Endodermal cell (in vitro differentiated cells): Measurements from ENCODE around the gene SERPINA5. TPM values are rescaled to one million over a fixed set of nuclear protein-coding genes. Genes with fewer than 3 reads are reported as not detected.

Source experiments
- DNase-seq: peaks from one replicate; pipeline ENCODE4 v3.0.0-alpha.2; 2017
- H3K27ac ChIP-seq: 2 replicates; pipeline ENCODE4 v1.5.1; 2013; ENCODE audit warnings: mild to moderate bottlenecking, low read depth, low read length, moderate library complexity
- H3K27me3 ChIP-seq: 2 replicates; pipeline ENCODE4 v1.6.1; 2013; ENCODE audit warnings: mild to moderate bottlenecking, low read length, moderate library complexity; ENCODE audit not compliant: insufficient read depth, control insufficient read depth, poor library complexity, severe bottlenecking
- H3K36me3 ChIP-seq: 2 replicates; pipeline ENCODE4 v1.7.0; 2013; ENCODE audit warnings: mild to moderate bottlenecking, low read length, moderate library complexity; ENCODE audit not compliant: control insufficient read depth, insufficient read depth
- H3K4me1 ChIP-seq: one replicate; pipeline ENCODE4 v1.7.0; 2013; ENCODE audit warnings: low read length; ENCODE audit not compliant: control insufficient read depth, insufficient read depth
- H3K4me3 ChIP-seq: 2 replicates; pipeline ENCODE4 v1.5.1; 2013; ENCODE audit warnings: mild to moderate bottlenecking, low read length, moderate library complexity
- H3K9ac ChIP-seq: 2 replicates; pipeline ENCODE4 v1.6.1; 2013; ENCODE audit warnings: mild to moderate bottlenecking, low read length, moderate library complexity; ENCODE audit not compliant: poor library complexity, severe bottlenecking; ENCODE audit errors: extremely low read depth
- H3K9me3 ChIP-seq: 2 replicates; pipeline ENCODE4 v1.6.1; 2013; ENCODE audit warnings: mild to moderate bottlenecking, low read length, moderate library complexity; ENCODE audit not compliant: control insufficient read depth
- H3K27ac Mint-ChIP-seq: 2 replicates; pipeline ENCODE4 v1.8.0; 2020; ENCODE audit warnings: mixed read lengths
- H3K27me3 Mint-ChIP-seq: 2 replicates; pipeline ENCODE4 v1.8.0; 2021; ENCODE audit warnings: mild to moderate bottlenecking, mixed read lengths; ENCODE audit not compliant: insufficient read depth
- H3K36me3 Mint-ChIP-seq: 2 replicates; pipeline ENCODE4 v1.8.0; 2020; ENCODE audit warnings: low read depth, mixed read lengths
- H3K4me1 Mint-ChIP-seq: 2 replicates; pipeline ENCODE4 v1.8.0; 2020; ENCODE audit warnings: mixed read lengths
- H3K4me3 Mint-ChIP-seq: 2 replicates; pipeline ENCODE4 v1.8.0; 2020; ENCODE audit warnings: mild to moderate bottlenecking, moderate library complexity, mixed read lengths
- H3K9me3 Mint-ChIP-seq: 2 replicates; pipeline ENCODE4 v1.8.0; 2020; ENCODE audit warnings: mild to moderate bottlenecking, mixed read lengths
- WGBS, 2 experiments: methylation state at CpG; one replicate each; pipeline versions ENCODE4 v1.1.5 to v1.1.7; 2013; ENCODE audit warnings: missing lambda C conversion rate in 2 of 2, mixed read lengths in 1 of 2; ENCODE audit not compliant: insufficient coverage in 1 of 2, insufficient read length in 1 of 2; 5-methylcytosine and 5-hydroxymethylcytosine counted together
- total RNA-seq, 2 donors: library from RNA; stranded (reverse); fragmentation: NEBNext Ultra II Directional in 1 of 2; extraction: Animal tissue kit (Norgen Biotek cat#: 25700) in 1 of 2; gene quantifications; 2 replicates in 1 of 2; 3 replicates in 1 of 2; pipeline ENCODE4 v1.2.1, GENCODE V29; 2021
- TF ChIP-seq, protein P1 (sequence below): fragments of 200-600 bp; sonication (generic); conservative IDR thresholded peaks from 2 replicates; pipeline ENCODE4 v1.5.0; 2021; ENCODE audit warnings: antibody characterized with exemption, mild to moderate bottlenecking

Gene SERPINA5
- total RNA-seq, 2 donors from 2014 or later: 1.5 to 2.8 TPM

DNA sequence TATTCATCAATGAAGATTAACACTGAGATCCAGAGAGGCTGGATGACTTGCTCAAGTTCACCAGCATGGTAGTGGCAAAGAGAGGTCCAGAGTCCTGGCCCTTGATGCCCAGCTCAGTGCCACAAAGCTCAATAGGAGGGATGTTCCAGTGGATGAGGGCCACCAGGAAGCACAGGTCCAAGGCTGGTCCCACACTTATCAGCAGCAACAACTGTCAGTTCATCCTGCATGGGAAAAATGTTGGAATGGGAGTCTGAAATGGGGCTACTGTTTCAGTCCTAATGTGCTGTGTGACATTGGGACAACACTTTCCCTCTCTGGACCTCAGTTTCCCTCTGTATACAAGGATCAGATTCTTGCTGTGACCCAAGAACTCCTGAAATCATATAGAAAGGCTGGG is 11.2 kb downstream of the SERPINA5 start:
- no peak overlapping the region for H3K27ac Mint-ChIP-seq
- no peaks in the 10 kb centered on the region for H3K9me3 ChIP-seq
- H3K36me3 Mint-ChIP-seq: no peaks in the 10 kb centered on the region
- H3K4me1 Mint-ChIP-seq: peaks cover 4% of the 10 kb centered on the region
- no peaks in the 10 kb centered on the region for H3K27me3 ChIP-seq
- no peaks in the 10 kb centered on the region for H3K36me3 ChIP-seq
- H3K27me3 Mint-ChIP-seq: peaks cover 7% of the 10 kb centered on the region
- H3K4me1 ChIP-seq: no peaks in the 10 kb centered on the region
- DNase-seq: no peak
- no peak overlapping the region for H3K4me3 Mint-ChIP-seq
- no peaks in the 10 kb centered on the region for H3K9me3 Mint-ChIP-seq
- H3K27ac ChIP-seq: no peak overlapping the region
- TF ChIP-seq, protein P1, sequence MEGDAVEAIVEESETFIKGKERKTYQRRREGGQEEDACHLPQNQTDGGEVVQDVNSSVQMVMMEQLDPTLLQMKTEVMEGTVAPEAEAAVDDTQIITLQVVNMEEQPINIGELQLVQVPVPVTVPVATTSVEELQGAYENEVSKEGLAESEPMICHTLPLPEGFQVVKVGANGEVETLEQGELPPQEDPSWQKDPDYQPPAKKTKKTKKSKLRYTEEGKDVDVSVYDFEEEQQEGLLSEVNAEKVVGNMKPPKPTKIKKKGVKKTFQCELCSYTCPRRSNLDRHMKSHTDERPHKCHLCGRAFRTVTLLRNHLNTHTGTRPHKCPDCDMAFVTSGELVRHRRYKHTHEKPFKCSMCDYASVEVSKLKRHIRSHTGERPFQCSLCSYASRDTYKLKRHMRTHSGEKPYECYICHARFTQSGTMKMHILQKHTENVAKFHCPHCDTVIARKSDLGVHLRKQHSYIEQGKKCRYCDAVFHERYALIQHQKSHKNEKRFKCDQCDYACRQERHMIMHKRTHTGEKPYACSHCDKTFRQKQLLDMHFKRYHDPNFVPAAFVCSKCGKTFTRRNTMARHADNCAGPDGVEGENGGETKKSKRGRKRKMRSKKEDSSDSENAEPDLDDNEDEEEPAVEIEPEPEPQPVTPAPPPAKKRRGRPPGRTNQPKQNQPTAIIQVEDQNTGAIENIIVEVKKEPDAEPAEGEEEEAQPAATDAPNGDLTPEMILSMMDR: no peak
- no peak overlapping the region for H3K9ac ChIP-seq
- no peak overlapping the region for H3K4me3 ChIP-seq

DNA sequence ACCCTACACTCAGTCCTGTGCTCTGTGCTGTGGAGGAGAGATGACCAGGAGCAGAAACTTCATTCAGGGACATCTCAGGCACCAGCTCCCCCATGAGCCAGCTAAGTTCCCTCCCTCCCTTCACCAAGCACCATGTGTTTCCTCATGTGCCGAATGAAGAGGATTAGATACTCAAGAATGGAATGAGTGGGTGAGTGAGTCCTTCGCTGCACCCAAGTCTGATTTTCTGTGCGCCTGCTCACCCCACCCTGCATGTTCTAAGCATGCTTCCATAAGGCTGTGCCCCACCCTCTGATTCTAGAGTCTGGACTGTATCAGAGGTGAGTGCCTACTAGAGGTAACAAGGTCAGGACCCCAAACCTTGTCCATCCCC is 12.1 kb downstream of the SERPINA5 start:
- Histone ChIP-seq H3K27me3 (no peaks in the 10 kb centered on the region), H3K4me3 (no peak overlapping the region), H3K4me1 (no peaks in the 10 kb centered on the region), H3K36me3 (no peaks in the 10 kb centered on the region), H3K27ac (no peak overlapping the region), H3K9me3 (no peaks in the 10 kb centered on the region), H3K9ac (no peak overlapping the region)
- TF ChIP-seq, protein P1: no peak
- 70% methylated on average over 3 of the region's 3 CpGs; no CpG with 5 or more reads in 1 of the 2 experiments for WGBS, 2 experiments
- H3K27me3 Mint-ChIP-seq: peaks cover 7% of the 10 kb centered on the region
- no peaks in the 10 kb centered on the region for H3K36me3 Mint-ChIP-seq
- peaks cover 3% of the 10 kb centered on the region for H3K4me1 Mint-ChIP-seq
- no peak overlapping the region for H3K27ac Mint-ChIP-seq
- DNase-seq: no peak
- H3K4me3 Mint-ChIP-seq: no peak overlapping the region
- H3K9me3 Mint-ChIP-seq: no peaks in the 10 kb centered on the region

DNA sequence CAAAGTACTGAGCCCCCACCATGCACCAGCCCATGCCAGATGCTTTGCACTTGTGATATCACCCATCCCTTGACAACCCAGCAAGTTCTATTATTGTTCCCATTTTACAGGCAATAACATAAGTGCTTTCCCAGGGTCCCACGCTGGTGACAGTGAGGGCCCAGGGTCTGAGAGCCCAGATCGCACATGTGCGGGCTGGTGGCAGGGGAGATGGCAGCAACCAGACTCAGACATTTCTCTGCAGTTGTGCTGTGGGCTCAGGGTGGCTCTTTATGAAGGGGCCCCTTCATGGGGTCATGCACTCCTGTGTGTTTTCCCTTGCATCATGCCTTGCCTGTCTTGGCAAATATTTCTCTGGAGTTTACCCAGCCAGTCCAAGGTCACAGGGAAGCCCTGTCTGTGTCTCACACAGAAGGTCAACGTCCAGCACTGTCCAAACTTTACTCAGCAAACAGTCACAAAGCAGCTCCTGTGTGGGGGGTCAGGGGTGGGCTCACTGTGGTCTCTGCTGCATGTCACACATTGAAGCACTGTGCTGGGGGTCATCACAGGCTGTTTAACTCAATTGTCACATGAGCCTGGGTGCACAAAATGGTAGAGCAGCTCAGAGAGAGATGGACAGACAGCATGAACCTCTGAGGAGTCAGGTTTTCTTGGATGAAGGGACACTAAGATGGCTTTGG is 12.7 kb downstream of the SERPINA5 start:
- DNase-seq: no peak
- Histone ChIP-seq H3K4me1 (peaks cover 5% of the 10 kb centered on the region), H3K9ac (no peak overlapping the region), H3K9me3 (no peaks in the 10 kb centered on the region), H3K27me3 (no peaks in the 10 kb centered on the region), H3K4me3 (no peak overlapping the region), H3K27ac (no peak overlapping the region), H3K36me3 (no peaks in the 10 kb centered on the region)
- no peak overlapping the region for H3K4me3 Mint-ChIP-seq
- 90 to 100% methylated on average over 3 to 4 of the region's 4 CpGs for WGBS, 2 experiments
- H3K9me3 Mint-ChIP-seq: no peaks in the 10 kb centered on the region
- H3K27ac Mint-ChIP-seq: no peak overlapping the region
- H3K4me1 Mint-ChIP-seq: peaks cover 4% of the 10 kb centered on the region
- TF ChIP-seq, protein P1: no peak
- H3K36me3 Mint-ChIP-seq: no peaks in the 10 kb centered on the region
- H3K27me3 Mint-ChIP-seq: peaks cover 7% of the 10 kb centered on the region
